Suprapubic skin (tissue), 4 donors: ENCODE results near the gene OSBPL9. TPM values are rescaled to one million over a fixed set of nuclear protein-coding genes. Genes with fewer than 3 reads are reported as not detected.
"Not testable (repeated sequence)": the region's sequence is repeated elsewhere in the genome, so short reads cannot be mapped to it uniquely, and the experiment has no call there.

Experiments
- DNase-seq, 2 donors: peaks; one replicate each; pipeline ENCODE4 v3.0.0-alpha.2; 2019; ENCODE audit warnings: low spot score in 2 of 2
- H3K27ac ChIP-seq: fragments of 200-600 bp; sonication (generic); one replicate; pipeline ENCODE4 v1.5.1; 2019
- H3K27me3 ChIP-seq: fragments of 200-600 bp; sonication (generic); one replicate; pipeline ENCODE4 v1.5.1; 2019
- H3K36me3 ChIP-seq: fragments of 200-600 bp; sonication (generic); one replicate; pipeline ENCODE4 v1.5.1; 2019
- H3K4me1 ChIP-seq: fragments of 200-600 bp; sonication (generic); one replicate; pipeline ENCODE4 v1.5.1; 2019
- H3K4me3 ChIP-seq: fragments of 200-600 bp; sonication (generic); one replicate; pipeline ENCODE4 v1.5.1; 2019; ENCODE audit warnings: mild to moderate bottlenecking
- H3K9me3 ChIP-seq: fragments of 200-600 bp; sonication (generic); one replicate; pipeline ENCODE4 v1.5.1; 2019
- EP300 ChIP-seq: sonication (generic); formaldehyde crosslinking; IDR thresholded peaks from one replicate; pipeline ENCODE4 v1.6.1; 2017; ENCODE audit warnings: antibody characterized with exemption
- POLR2A ChIP-seq, 2 donors: fragments of 450-650 bp; IDR thresholded peaks; one replicate each; pipeline ENCODE4 v1.6.1; 2017; ENCODE audit warnings: antibody characterized with exemption in 2 of 2, mild to moderate bottlenecking in 2 of 2, moderate library complexity in 2 of 2
- POLR2AphosphoS5 ChIP-seq, 3 donors: sonication (generic); formaldehyde crosslinking; IDR thresholded peaks; one replicate each; pipeline ENCODE4 v1.6.1; 2017; ENCODE audit warnings: antibody characterized with exemption in 3 of 3
- WGBS: methylation state at CpG from one replicate; pipeline ENCODE4 v1.1.5; 2018; 5-methylcytosine and 5-hydroxymethylcytosine counted together
- total RNA-seq, 4 donors: library from RNA; depleted of rRNA; stranded (reverse); fragments of >200 nt; gene quantifications; one replicate each; pipeline ENCODE4 v1.1.0, GENCODE V29; 2016
- TF ChIP-seq, protein P1 (sequence below), 2 donors: fragments of 200-600 bp in 1 of 2; fragments of 450-650 bp in 1 of 2; sonication (generic) in 1 of 2; IDR thresholded peaks; one replicate each; pipeline ENCODE4 v1.5.1; 2016 to 2019; ENCODE audit warnings: antibody characterized with exemption in 2 of 2, mild to moderate bottlenecking in 1 of 2, moderate library complexity in 1 of 2

OSBPL9 gene
- total RNA-seq, 4 donors from 2014 or later, result 49.7 to 166 (median 90.4) TPM

- no peak overlapping the region for H3K4me3 ChIP-seq
- DNase-seq, result no peak
- WGBS, result 59% methylated on average over 6 of the region's 6 CpGs
- H3K9me3 ChIP-seq, result no peaks in the 10 kb centered on the region
- no peaks in the 10 kb centered on the region for H3K27me3 ChIP-seq
- H3K36me3 ChIP-seq, result no peaks in the 10 kb centered on the region
- H3K4me1 ChIP-seq, result no peaks in the 10 kb centered on the region
- TF ChIP-seq POLR2A (IDR thresholded peaks at IDR 0.05) (no peak), EP300 (no peak), POLR2AphosphoS5 (IDR thresholded peaks at IDR 0.05) (no peak)
- TF ChIP-seq, protein P1, sequence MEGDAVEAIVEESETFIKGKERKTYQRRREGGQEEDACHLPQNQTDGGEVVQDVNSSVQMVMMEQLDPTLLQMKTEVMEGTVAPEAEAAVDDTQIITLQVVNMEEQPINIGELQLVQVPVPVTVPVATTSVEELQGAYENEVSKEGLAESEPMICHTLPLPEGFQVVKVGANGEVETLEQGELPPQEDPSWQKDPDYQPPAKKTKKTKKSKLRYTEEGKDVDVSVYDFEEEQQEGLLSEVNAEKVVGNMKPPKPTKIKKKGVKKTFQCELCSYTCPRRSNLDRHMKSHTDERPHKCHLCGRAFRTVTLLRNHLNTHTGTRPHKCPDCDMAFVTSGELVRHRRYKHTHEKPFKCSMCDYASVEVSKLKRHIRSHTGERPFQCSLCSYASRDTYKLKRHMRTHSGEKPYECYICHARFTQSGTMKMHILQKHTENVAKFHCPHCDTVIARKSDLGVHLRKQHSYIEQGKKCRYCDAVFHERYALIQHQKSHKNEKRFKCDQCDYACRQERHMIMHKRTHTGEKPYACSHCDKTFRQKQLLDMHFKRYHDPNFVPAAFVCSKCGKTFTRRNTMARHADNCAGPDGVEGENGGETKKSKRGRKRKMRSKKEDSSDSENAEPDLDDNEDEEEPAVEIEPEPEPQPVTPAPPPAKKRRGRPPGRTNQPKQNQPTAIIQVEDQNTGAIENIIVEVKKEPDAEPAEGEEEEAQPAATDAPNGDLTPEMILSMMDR (IDR thresholded peaks at IDR 0.05), result no peak
- H3K27ac ChIP-seq, result no peak overlapping the region
Observed at GRCh38 chr1:51607681-51608095, 9.2 kb upstream of the OSBPL9 start.

GRCh38 chr1:51610104-51610503, 6.8 kb upstream of the OSBPL9 start:
- H3K27me3 ChIP-seq, H3K36me3 ChIP-seq, H3K4me3 ChIP-seq, H3K4me1 ChIP-seq, H3K27ac ChIP-seq, DNase-seq, H3K9me3 ChIP-seq: not testable (repeated sequence)
- 93% methylated on average over 6 of the region's 6 CpGs for WGBS

DNA sequence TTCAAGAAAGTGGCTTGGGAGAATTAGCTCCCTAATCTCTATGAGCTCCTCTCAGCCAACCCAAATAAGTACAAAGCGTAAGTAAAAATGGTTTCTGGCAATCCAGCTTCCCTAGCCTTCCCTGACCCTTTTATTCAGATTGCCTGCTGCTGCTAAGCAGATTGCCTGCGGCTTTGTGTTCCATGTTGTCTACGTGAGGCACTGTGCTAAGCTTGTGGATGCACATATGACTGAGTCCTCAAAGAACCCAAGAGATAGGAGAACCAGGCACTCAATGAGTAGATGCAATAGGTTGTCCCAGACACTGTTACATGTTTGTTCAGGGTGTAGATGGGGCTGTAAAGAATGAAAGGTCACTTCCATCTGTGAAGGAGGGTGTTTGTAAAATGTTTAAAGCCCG, 6.3 kb upstream of the OSBPL9 start:
- H3K9me3 ChIP-seq, result no peaks in the 10 kb centered on the region
- H3K4me1 ChIP-seq, result no peaks in the 10 kb centered on the region
- DNase-seq, result no peak
- WGBS, result 84% methylated on average over 4 of the region's 4 CpGs
- H3K36me3 ChIP-seq, result no peaks in the 10 kb centered on the region
- no peak overlapping the region for H3K4me3 ChIP-seq
- no peak overlapping the region for H3K27ac ChIP-seq
- TF ChIP-seq, protein P1 (IDR thresholded peaks at IDR 0.05), result no peak
- TF ChIP-seq EP300, result no peak
- TF ChIP-seq POLR2A (IDR thresholded peaks at IDR 0.05), result no peak
- no peak for TF ChIP-seq POLR2AphosphoS5 (IDR thresholded peaks at IDR 0.05)
- H3K27me3 ChIP-seq, result no peaks in the 10 kb centered on the region

- 27% methylated on average over 2 of the region's 2 CpGs for WGBS
- Histone ChIP-seq H3K4me3 (no peak overlapping the region), H3K4me1 (peaks cover 7% of the 10 kb centered on the region)
Observed at GRCh38 chr1:51612447-51612961, 4.4 kb upstream of the OSBPL9 start.

GRCh38 chr1:51615780-51616291, 1.1 kb upstream of the OSBPL9 start:
- WGBS, result 92% methylated on average over 10 of the region's 10 CpGs
- H3K9me3 ChIP-seq, result no peaks in the 10 kb centered on the region
- TF ChIP-seq POLR2AphosphoS5 (IDR thresholded peaks at IDR 0.05) (no peak), POLR2A (IDR thresholded peaks at IDR 0.05) (no peak), EP300 (no peak)
- TF ChIP-seq, protein P1 (IDR thresholded peaks at IDR 0.05), result no peak
- H3K27me3 ChIP-seq, result no peaks in the 10 kb centered on the region
- H3K4me1 ChIP-seq, result peaks cover 35% of the 10 kb centered on the region
- no peak overlapping the region for H3K27ac ChIP-seq
- no peak overlapping the region for H3K4me3 ChIP-seq
- no peak for DNase-seq
- H3K36me3 ChIP-seq, result no peaks in the 10 kb centered on the region

More at GRCh38 chr1:51612447-51612961, 4.4 kb upstream of the OSBPL9 start:
- H3K9me3 ChIP-seq, result no peaks in the 10 kb centered on the region
- no peak overlapping the region for H3K27ac ChIP-seq
- H3K27me3 ChIP-seq, result no peaks in the 10 kb centered on the region
- H3K36me3 ChIP-seq, result no peaks in the 10 kb centered on the region
- no peak for TF ChIP-seq EP300
- TF ChIP-seq, protein P1 (IDR thresholded peaks at IDR 0.05), result no peak
- TF ChIP-seq POLR2AphosphoS5 (IDR thresholded peaks at IDR 0.05), result no peak
- no peak for TF ChIP-seq POLR2A (IDR thresholded peaks at IDR 0.05)
- DNase-seq, result no peak

DNA sequence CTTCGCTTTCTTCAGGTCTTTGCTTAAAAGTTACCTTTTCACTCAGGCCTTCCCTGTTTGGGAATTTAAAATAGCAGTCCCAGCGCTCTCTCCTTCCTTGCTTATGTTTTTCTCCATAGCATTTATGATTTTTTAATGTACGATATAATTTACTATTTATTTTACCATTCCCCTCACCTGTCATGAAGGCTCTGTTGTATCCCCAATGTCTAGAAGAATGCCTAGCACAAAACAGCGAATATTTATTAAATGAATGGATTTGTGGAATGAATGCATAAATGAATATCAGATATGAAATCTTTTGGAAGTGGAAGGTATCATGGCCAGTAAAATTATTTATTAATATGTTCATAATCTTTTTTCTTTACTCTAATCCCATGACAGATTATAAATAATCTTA, 402 bp upstream of the OSBPL9 start:
- Histone ChIP-seq H3K27ac (peak overlapping the region; percentile 90), H3K36me3 (no peaks in the 10 kb centered on the region), H3K4me3 (peak overlapping the region; percentile 81), H3K27me3 (no peaks in the 10 kb centered on the region), H3K4me1 (peaks cover 39% of the 10 kb centered on the region), H3K9me3 (no peaks in the 10 kb centered on the region)
- DNase-seq, result no peak
- TF ChIP-seq EP300 (no peak), POLR2A (IDR thresholded peaks at IDR 0.05) (no peak)
- WGBS, result 67% methylated on average over 4 of the region's 4 CpGs
